ENCODE measurements around the gene NPAS3.

The NPAS3 gene

GRCh38 chr14:33569821-33570687 lies 631.4 kb downstream of the NPAS3 start:
- DNase-seq (ENCODE audit: low read depth in 2 of 3, low spot score in 1 of 3), result no peak

- DNase-seq (ENCODE audit: low read depth in 2 of 3, low spot score in 1 of 3), result no peak
These were observed 632.1 kb downstream of the NPAS3 start for GRCh38 chr14:33570694-33571310.

- DNase-seq (ENCODE audit: low read depth in 2 of 3, low spot score in 1 of 3), result no peak
These were observed 634.7 kb downstream of the NPAS3 start for GRCh38 chr14:33573301-33573880.

- no peak for DNase-seq (ENCODE audit: low read depth in 2 of 3, low spot score in 1 of 3)
These were observed 637.3 kb downstream of the NPAS3 start for GRCh38 chr14:33576014-33576413.

- DNase-seq (ENCODE audit: low read depth in 2 of 3, low spot score in 1 of 3), result no peak
These were observed 640.0 kb downstream of the NPAS3 start for GRCh38 chr14:33578461-33579216.

GRCh38 chr14:33580231-33580749 lies 641.6 kb downstream of the NPAS3 start:
- no peak for DNase-seq (ENCODE audit: low read depth in 2 of 3, low spot score in 1 of 3)

GRCh38 chr14:33580841-33581240 lies 642.2 kb downstream of the NPAS3 start:
- DNase-seq (ENCODE audit: low read depth in 2 of 3, low spot score in 1 of 3), result no peak

- no peak for DNase-seq (ENCODE audit: low read depth in 2 of 3, low spot score in 1 of 3)
These were observed 646.0 kb downstream of the NPAS3 start for GRCh38 chr14:33584697-33585096.

- no peak for DNase-seq (ENCODE audit: low read depth in 2 of 3, low spot score in 1 of 3)
These were observed 648.1 kb downstream of the NPAS3 start for GRCh38 chr14:33586806-33587205.

- DNase-seq (ENCODE audit: low read depth in 2 of 3, low spot score in 1 of 3), result no peak
These were observed 649.1 kb downstream of the NPAS3 start for GRCh38 chr14:33587791-33588190.

GRCh38 chr14:33588771-33589170 lies 650.1 kb downstream of the NPAS3 start:
- DNase-seq (ENCODE audit: low read depth in 2 of 3, low spot score in 1 of 3), result no peak

GRCh38 chr14:33589334-33589733 lies 650.7 kb downstream of the NPAS3 start:
- no peak for DNase-seq (ENCODE audit: low read depth in 2 of 3, low spot score in 1 of 3)

- DNase-seq (ENCODE audit: low read depth in 2 of 3, low spot score in 1 of 3), result no peak
These were observed 652.4 kb downstream of the NPAS3 start for GRCh38 chr14:33590891-33591630.

GRCh38 chr14:33592297-33592696 lies 653.6 kb downstream of the NPAS3 start:
- no peak for DNase-seq (ENCODE audit: low read depth in 2 of 3, low spot score in 1 of 3)

- no peak for DNase-seq (ENCODE audit: low read depth in 2 of 3, low spot score in 1 of 3)
These were observed 657.8 kb downstream of the NPAS3 start for GRCh38 chr14:33596211-33597080.

- DNase-seq (ENCODE audit: low read depth in 2 of 3, low spot score in 1 of 3), result no peak
These were observed 659.9 kb downstream of the NPAS3 start for GRCh38 chr14:33598582-33598981.

- no peak for DNase-seq (ENCODE audit: low read depth in 2 of 3, low spot score in 1 of 3)
These were observed 663.7 kb downstream of the NPAS3 start for GRCh38 chr14:33602396-33602795.

- no peak for DNase-seq (ENCODE audit: low read depth in 2 of 3, low spot score in 1 of 3)
These were observed 667.9 kb downstream of the NPAS3 start for GRCh38 chr14:33606591-33606990.

GRCh38 chr14:33609582-33609981 lies 670.9 kb downstream of the NPAS3 start:
- no peak for DNase-seq (ENCODE audit: low read depth in 2 of 3, low spot score in 1 of 3)

- DNase-seq (ENCODE audit: low read depth in 2 of 3, low spot score in 1 of 3), result no peak
These were observed 671.4 kb downstream of the NPAS3 start for GRCh38 chr14:33610121-33610520.
